Measurements from ENCODE around the gene CALY.

- TF ChIP-seq CTCF (IDR thresholded peaks at IDR 0.05; ENCODE audit: insufficient read depth, low read length) (no peak), GABPA (IDR thresholded peaks at IDR 0.05; ENCODE audit: low read depth) (no peak)
Observed at GRCh38 chr10:133349577-133350011, 12.9 kb upstream of the CALY start.
